Endothelial cell of umbilical vein (primary cell): Measurements from ENCODE around the gene DNAJC6.

ENCODE experiments used
- EZH2 ChIP-seq: IDR thresholded peaks from 2 replicates; pipeline ENCODE4 v1.6.1; 2012; ENCODE audit warnings: borderline replicate concordance, low read depth, mild to moderate bottlenecking, moderate library complexity, low read length, inconsistent platforms; ENCODE audit not compliant: severe bottlenecking
- POLR2A ChIP-seq: IDR thresholded peaks from 2 replicates; pipeline ENCODE4 v1.6.1; 2012; ENCODE audit warnings: low read depth, mild to moderate bottlenecking, control low read depth, low read length
- TF ChIP-seq, protein P1 (sequence below): IDR thresholded peaks from 2 replicates; pipeline ENCODE4 v1.6.1; 2011; ENCODE audit not compliant: insufficient read depth, insufficient read length
- TF ChIP-seq, protein P2 (sequence below), 2 donors: IDR thresholded peaks; 1 replicate in 1 of 2; 2 replicates in 1 of 2; pipeline ENCODE4 v1.5.1; 2011; ENCODE audit warnings: low read length in 2 of 2, mild to moderate bottlenecking in 2 of 2, moderate library complexity in 2 of 2, control low read depth in 1 of 2, inconsistent platforms in 1 of 2, low read depth in 1 of 2; ENCODE audit not compliant: insufficient read depth in 1 of 2; ENCODE audit errors: extremely low read depth in 1 of 2

DNA sequence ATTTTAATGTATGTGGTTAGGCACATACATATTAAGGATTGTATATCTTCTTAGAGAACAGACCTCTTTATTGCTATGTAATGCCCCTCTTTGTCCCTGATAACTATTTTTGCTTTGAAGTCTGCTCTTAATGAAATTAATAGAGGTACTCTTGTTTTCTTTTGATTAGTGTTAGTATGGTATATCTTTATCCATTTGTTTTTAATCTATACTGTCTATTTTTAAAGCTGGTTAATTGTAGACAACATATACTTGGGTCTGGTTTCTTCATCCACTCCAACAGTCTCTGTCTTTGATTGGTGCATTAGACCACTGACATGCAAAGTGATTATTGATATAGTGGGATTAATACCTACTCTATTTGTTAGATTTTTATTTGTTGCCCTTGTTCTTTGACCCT is 147.1 kb downstream of the DNAJC6 start:
- TF ChIP-seq, protein P1, sequence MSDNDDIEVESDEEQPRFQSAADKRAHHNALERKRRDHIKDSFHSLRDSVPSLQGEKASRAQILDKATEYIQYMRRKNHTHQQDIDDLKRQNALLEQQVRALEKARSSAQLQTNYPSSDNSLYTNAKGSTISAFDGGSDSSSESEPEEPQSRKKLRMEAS = no peak
- TF ChIP-seq, protein P2, sequence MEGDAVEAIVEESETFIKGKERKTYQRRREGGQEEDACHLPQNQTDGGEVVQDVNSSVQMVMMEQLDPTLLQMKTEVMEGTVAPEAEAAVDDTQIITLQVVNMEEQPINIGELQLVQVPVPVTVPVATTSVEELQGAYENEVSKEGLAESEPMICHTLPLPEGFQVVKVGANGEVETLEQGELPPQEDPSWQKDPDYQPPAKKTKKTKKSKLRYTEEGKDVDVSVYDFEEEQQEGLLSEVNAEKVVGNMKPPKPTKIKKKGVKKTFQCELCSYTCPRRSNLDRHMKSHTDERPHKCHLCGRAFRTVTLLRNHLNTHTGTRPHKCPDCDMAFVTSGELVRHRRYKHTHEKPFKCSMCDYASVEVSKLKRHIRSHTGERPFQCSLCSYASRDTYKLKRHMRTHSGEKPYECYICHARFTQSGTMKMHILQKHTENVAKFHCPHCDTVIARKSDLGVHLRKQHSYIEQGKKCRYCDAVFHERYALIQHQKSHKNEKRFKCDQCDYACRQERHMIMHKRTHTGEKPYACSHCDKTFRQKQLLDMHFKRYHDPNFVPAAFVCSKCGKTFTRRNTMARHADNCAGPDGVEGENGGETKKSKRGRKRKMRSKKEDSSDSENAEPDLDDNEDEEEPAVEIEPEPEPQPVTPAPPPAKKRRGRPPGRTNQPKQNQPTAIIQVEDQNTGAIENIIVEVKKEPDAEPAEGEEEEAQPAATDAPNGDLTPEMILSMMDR (IDR thresholded peaks at IDR 0.05; ENCODE audit: extremely low read depth in 1 of 2, insufficient read depth in 1 of 2, low read depth in 1 of 2, low read length in 2 of 2) = no peak
- TF ChIP-seq POLR2A (no peak), EZH2 (no peak)
